ENCODE data around the gene CYGB. TPM values are rescaled to one million over a fixed set of nuclear protein-coding genes. Genes with fewer than 3 reads are reported as not detected.

The CYGB gene
- total RNA-seq, 1 donor from 2014 or later: 55.6 TPM

GRCh38 chr17:76550712-76551615 is 13.5 kb upstream of the CYGB start:
- no peak for DNase-seq (ENCODE audit: low spot score)

DNA sequence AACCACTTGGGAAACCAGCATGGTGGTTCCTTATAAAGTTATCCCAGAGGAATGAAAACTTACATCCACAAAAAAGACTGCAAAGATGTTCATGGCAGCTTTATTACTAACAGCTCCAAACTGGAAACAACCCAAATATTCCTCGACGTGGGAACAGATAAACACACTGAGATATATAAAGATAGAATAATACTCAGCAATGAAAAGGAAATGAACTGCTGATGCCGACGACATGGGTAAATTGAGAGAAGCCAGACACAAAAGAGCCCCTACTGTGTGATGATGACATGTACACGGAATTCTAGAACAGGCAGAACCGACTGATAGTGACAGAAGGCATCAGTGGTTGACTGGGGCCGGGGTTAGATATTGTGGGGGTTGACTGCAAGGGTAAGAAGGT is 12.0 kb upstream of the CYGB start:
- DNase-seq (ENCODE audit: low spot score): no peak

DNA sequence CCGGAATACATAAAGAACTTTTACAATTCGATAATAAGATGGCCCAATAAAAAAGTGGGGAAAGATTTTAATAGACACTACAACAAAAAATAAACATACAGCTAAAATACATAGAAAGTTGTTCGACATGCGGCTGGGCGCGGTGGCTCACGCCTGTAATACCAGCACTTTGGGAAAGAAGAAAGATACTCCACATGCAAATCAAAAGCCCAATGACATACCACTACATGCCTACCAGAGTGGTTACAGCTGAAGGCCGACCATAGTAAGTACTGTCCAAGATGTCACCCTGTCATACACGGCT is 11.7 kb upstream of the CYGB start:
- no peak for DNase-seq (ENCODE audit: low spot score)

DNA sequence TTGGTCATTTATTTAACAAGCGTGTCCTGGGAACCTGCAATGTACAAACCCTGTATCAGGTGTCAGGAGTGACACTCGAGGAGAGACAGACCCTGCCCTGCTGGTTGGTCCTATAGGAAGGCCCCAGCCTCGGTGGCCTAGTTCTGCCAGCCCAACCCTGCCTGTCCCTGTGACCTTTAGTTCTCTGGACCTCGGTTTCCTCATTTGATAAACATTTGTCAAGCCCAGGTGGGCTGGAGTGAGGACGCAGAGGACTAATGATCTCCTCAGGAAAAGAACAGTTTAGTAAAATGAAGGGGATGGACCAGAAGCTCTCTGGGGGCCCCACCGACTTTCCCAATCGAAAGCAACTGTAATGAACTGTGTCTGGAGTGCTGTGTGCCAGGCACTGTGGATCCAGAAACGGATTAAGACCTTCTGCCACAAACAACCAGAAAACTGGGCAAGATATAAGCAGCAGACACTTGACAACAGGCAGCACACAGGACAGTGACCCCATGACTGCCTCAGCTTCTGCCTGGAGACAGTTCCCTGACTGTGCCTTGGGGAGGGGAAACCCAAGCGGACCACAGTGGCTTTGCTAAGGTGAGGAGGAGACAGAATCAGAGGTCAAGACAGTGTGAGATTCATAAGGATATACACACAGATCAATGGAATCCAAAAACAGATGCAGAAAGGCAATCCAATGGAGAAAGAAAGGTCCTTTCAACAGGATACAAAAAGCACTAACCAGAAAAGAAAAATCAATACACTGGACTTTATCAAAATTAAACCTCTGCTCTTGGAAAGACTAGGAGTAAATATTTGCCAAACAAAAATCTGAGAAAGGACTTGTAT is 11.1 kb upstream of the CYGB start:
- no peak for DNase-seq (ENCODE audit: low spot score)

GRCh38 chr17:76547642-76548202 is 10.2 kb upstream of the CYGB start:
- DNase-seq (ENCODE audit: low spot score): no peak

- no peak for DNase-seq (ENCODE audit: low spot score)
Measured at GRCh38 chr17:76547183-76547641, 9.7 kb upstream of the CYGB start.

GRCh38 chr17:76546556-76547182 is 9.2 kb upstream of the CYGB start:
- DNase-seq (ENCODE audit: low spot score): no peak

DNA sequence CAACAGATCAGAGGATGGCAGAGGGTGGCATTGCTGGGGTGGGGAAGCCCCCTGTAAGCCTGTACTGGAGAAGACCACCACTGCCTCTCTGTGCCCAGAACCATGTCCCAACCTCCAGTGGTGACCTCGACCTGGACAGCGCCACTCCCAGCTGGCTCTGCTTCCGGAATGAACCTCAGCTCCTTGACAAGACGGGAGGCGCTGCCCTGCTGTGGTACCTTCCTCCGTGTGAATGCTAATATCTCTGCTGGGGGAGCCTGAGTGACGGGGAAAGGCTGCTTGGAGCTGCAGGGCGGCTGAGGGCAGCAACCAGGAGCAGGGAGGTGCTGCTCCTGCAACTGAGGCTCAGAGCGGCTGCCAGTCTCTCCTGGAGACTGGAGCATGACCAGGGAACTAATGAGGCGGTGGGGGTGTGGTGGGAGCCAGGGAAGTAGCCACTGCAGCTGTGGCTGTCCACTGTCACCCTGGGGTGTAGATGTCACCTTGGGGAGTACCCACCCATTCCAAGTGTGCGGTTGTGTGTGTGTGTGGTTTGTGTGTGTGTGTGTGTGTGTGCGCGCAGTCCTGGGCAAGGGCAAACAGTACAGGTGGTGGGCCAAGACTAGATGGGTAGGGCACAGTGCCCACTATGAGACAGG is 8.5 kb upstream of the CYGB start:
- no peak for DNase-seq (ENCODE audit: low spot score)

DNA sequence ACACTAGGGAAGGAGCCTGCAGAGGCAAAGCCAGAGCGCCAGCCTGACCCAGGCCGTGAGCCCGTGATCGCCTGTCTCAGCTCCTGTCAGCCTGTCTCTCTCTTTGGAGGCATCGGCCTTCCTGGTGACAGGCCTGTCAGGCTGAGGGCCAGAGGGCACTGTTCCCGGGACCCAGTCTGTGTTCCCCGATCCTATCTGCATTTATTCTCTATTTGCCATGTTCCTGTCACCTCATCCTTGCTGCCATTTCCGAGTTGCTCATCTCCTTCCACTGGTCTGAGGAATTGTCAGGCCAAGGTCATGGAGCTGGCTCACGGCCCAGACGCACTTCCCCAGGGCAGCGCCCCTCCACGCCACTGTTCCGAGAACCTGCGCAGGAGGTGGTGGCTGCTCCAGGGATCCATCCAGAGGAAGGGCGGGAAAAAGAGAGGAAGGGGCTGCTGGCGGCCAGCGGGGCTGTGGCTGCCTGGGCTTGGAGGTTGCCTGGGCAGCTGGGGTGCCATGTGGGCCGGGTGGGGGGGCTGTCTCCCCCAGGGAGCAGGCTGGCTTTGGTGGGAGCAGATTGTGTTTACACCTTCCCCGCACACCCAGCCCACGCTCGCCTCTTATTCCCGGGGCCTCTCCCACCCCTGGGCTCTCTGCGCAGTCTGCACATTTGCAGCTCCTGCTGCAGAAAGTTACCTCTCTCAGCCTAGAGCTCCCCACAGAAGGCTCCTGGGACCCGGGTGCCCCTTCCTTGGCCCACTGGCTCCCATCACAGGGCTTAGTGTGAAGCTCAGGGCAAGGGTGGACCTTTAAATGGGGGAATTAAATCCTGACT is 7.2 kb upstream of the CYGB start:
- no peak for DNase-seq (ENCODE audit: low spot score)

DNA sequence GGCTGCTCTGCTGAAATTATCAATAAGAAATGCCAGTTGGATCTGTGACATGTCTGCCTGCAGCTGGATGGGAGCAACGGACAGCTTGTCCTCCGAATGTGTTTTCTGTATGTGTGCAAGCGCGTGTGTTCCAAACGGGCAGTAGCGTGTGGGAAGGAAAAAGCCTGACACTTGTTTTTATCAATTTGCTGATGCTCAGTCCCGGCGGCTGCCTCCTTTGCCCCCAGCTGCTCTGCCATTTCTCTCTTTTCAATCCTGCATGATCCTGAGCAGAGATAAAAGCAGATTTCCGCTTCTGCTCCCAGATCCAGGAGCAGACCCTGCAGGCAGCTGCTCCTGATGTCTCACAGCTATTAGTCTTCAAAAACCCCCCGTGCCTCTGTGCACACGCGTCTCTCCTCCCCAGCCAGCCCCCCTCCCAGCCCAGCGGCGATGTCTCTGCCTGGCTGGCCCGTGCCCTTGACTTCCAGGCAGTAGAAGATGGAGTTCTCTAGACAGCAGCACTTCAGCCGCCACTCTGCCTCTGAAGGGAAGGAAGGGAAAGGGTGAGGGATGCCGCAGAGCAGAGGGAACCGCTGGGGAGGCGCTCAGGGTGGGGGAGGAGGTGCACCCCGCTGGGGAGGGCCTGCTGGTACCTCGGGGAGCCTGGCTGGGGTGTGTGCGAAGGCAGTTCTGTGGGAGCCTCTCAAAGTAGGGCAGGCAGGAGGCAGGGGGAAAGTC is 6.5 kb upstream of the CYGB start:
- DNase-seq (ENCODE audit: low spot score): no peak

GRCh38 chr17:76543482-76543825 is 5.9 kb upstream of the CYGB start:
- no peak for DNase-seq (ENCODE audit: low spot score)

DNA sequence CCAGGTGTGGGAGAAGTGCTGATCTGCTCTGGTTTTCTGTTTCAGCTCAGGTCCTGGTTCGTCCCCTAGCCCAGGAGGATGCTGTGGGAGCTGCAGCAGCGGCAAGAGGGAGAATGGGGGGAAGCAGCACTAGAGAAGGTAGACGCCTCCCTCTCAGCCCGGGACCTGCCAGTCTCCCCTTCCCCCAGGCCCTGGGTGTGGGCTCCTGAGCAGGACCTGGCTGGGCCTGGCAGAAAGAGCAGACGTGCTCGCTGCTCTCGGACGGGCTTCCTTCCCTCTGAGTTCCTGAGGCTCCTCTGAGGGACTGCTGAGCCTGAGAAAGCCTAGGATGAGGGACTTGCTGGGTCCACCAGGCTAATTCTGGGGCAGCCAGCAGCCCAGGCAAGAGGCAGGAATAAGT is 5.5 kb upstream of the CYGB start:
- DNase-seq (ENCODE audit: low spot score): no peak

DNA sequence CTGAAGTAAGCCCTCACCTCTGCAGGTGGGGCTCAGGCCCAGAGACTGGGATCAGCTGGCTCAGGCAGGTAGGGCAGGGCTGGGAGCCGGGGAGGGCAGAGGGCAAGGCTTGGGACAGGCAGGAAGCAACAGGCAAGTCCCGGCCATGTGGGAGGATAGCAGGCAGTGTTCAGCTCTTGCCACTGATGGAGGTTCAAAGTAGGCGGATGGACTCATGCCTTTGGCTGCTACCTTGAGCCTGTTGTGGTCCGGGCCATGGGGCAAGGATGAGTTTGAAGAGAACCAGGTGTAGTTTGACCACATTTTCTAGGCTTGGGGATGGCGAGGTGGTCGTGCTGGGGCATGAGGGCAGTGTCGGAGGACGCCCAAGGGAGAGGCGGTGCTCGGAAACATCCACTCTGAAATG is 5.1 kb upstream of the CYGB start:
- DNase-seq (ENCODE audit: low spot score): no peak

- DNase-seq (ENCODE audit: low spot score): no peak
Measured at GRCh38 chr17:76541739-76542454, 4.4 kb upstream of the CYGB start.

DNA sequence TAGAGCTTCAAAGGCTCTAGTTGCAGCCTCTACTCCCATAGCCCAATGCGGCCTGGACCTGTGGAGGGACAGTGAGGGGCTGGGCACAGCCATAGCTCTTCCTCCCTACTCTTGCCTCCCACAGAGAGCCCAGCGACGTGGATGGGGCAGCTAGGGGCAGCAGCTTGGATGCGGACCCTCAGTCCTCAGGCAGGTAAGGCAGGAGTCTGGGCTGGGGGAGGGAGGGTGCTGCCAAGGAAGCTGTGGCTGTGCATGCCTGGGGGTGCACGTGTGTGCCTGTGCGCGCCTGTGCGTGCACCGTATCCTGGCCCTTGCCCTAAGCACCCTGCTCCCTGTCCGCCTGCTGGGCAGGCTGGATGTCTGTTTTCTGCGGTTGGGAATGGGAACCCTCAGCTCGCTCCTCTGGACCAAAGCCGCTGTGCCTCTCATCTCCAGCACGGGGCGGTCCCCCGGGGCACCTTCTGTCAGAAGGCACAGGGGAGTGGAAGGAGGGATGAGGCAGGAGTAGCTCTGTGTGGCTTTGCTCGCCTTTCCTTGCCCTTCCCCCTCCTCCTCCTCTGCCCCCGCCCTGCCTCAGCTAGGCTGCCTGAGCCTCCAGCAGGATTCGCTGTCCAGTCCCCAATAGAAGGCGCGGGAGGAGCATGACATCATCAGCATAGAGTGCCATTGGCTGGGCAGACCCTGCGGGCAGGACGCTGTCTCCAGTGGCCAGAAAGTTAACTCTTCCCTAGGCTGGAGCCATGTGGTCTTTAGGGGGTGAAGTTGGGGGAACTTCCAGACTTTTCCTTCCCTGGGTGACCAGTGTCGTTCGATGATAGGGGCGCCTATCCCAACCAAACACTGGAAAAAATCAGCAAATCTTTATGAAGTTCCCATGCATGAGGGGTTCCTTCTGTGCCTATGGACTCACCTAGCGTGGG is 3.1 kb upstream of the CYGB start:
- DNase-seq (ENCODE audit: low spot score): no peak

DNA sequence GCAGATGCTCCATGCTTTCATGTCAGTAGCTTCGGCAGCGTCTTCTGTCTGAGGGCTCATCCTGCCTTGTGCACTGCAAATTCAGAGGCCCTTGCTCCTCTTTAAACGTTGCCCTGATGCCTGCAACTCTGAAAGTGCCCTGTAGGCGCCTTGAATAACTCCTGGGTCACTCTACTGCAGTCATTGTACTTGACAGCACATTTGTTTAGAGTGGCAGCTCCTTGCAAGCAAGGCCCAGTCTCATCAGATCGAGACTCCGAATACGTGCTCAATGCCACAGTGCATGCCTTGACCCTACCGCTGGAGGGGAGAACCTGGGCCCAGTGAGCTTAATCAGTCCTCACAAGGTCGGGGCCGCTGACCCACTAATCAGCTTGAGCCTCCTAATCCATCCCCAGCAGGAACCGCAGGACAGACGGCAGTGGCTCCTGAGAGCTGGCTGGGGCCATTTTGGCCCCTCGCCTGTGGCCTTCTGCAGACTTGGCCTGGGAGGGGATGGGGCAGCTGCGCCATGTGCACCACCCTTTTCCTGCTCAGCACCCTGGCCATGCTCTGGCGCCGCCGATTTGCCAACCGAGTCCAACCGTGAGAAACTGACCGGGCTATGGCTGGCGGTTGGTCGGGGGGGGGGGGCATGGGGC is 2.2 kb upstream of the CYGB start, which contains the start of gene PRCD:
TSS of gene PRCD (plus strand) at position 414 of the 641 bp plus-strand sequence. CDS start at position 512, 98 bp downstream.
- no peak for DNase-seq (ENCODE audit: low spot score)

DNA sequence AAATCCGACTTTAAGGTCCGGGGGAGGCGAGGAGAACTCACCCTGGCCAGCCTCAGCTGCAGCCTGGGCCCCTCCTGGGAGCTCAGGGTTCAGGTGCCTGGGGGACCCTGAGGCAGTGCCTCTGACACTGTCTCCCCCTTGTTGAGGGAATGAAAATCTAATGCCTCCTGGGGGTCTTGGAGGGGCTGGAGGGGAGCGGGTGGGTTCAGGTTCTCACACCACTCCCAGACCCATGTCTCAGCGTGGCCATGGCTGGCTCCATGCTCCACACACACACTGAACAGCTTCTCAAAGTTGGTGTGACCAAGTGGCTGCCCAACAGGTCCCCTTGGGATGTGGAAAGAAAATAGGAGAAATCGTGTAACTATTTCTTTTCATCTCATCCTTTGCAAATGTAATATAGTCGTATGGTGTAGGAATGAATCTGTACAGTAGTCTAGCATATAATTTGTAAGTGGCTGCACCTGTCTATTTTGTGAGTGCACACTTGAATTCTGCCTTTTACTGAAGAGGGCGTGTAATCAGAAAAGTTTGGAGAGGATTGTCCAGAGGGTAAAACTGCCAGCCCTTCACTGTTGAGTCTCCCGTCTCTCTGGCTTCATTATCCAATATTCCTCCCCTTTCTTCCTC is 1.5 kb upstream of the CYGB start:
- no peak for DNase-seq (ENCODE audit: low spot score)

All from mesenteric fat pad (tissue), 1 donor.